B cell (primary cell): ENCODE results near the gene TUBB4A. TPM values are rescaled to one million over a fixed set of nuclear protein-coding genes. Genes with fewer than 3 reads are reported as not detected.

ENCODE experiments used
- ATAC-seq: fragments of 200-7000 bp; cut with Tn5 transposase; one replicate; pipeline ENCODE4 v1.10.0; 2021; ENCODE audit warnings: low read depth, mild to moderate bottlenecking, moderate number of reproducible peaks, moderate library complexity
- CTCF ChIA-PET: fragments of 350-600 bp; sonication (Branson Sonifier 250); formaldehyde crosslinking; loops from one replicate; lab custom pipeline; 2021; ENCODE audit warnings: antibody characterized with exemption, inconsistent platforms; lab: Charles Lee
- POLR2A ChIA-PET: fragments of 350-600 bp; sonication (Branson Sonifier 250); formaldehyde crosslinking; loops from one replicate; lab custom pipeline; 2021; ENCODE audit warnings: antibody characterized with exemption; lab: Charles Lee
- DNase-seq: peaks from one replicate; pipeline ENCODE4 v3.0.0; 2013
- H2AFZ ChIP-seq: 2 replicates; pipeline ENCODE4 v1.6.1; 2012; ENCODE audit warnings: mild to moderate bottlenecking, low read depth, low read length; ENCODE audit not compliant: insufficient read depth, poor library complexity, severe bottlenecking
- H3K27ac ChIP-seq, 2 donors: 1 replicate in 1 of 2; 2 replicates in 1 of 2; pipeline ENCODE4 v1.5.1; 2012 to 2013; ENCODE audit warnings: low read length in 2 of 2, mild to moderate bottlenecking in 2 of 2, moderate library complexity in 1 of 2
- H3K27me3 ChIP-seq, 4 experiments: fragments of 200-600 bp in 1 of 4; sonication (generic) in 1 of 4; replicated peaks in 1 of 4; 1 replicate in 2 of 4; 2 replicates in 2 of 4; pipeline versions ENCODE4 v1.6.1 to v1.7.0; 2013 to 2016; ENCODE audit warnings: low read length in 3 of 4, mild to moderate bottlenecking in 2 of 4, mixed read lengths in 1 of 4, moderate library complexity in 1 of 4; ENCODE audit not compliant: insufficient read depth in 4 of 4, control insufficient read depth in 3 of 4; ENCODE audit errors: control extremely low read depth in 1 of 4
- H3K36me3 ChIP-seq, 2 experiments: replicated peaks in 1 of 2; 1 replicate in 1 of 2; 2 replicates in 1 of 2; pipeline versions ENCODE4 v1.6.1 to v1.7.1; 2013; ENCODE audit warnings: low read length in 1 of 2; ENCODE audit not compliant: insufficient read depth in 2 of 2, control insufficient read depth in 1 of 2; ENCODE audit errors: control extremely low read depth in 1 of 2, extremely low read depth in 1 of 2
- H3K4me1 ChIP-seq, 2 donors: fragments of 200-600 bp in 1 of 2; sonication (generic) in 1 of 2; 1 replicate in 1 of 2; 2 replicates in 1 of 2; pipeline versions ENCODE4 v1.5.1 to v1.6.1; 2013 to 2017; ENCODE audit warnings: low read length in 2 of 2; ENCODE audit not compliant: control insufficient read depth in 2 of 2, insufficient read depth in 2 of 2
- H3K4me2 ChIP-seq: replicated peaks from 2 replicates; pipeline ENCODE3; 2012; ENCODE audit warnings: mild to moderate bottlenecking, low read depth, low read length; ENCODE audit not compliant: poor library complexity, severe bottlenecking
- H3K4me3 ChIP-seq, 5 experiments: fragments of 200-600 bp in 1 of 5; sonication (generic) in 1 of 5; 1 replicate in 3 of 5; 2 replicates in 2 of 5; pipeline versions ENCODE4 v1.5.1 to v1.7.0; 2011 to 2016; ENCODE audit warnings: low read length in 4 of 5, mild to moderate bottlenecking in 4 of 5, low read depth in 2 of 5, control low read depth in 1 of 5, moderate library complexity in 1 of 5; ENCODE audit not compliant: insufficient read depth in 1 of 5; ENCODE audit errors: control extremely low read depth in 1 of 5, extremely low read depth in 1 of 5
- H3K79me2 ChIP-seq: fragments of 200-600 bp; sonication (generic); one replicate; pipeline ENCODE4 v1.6.0; 2016; ENCODE audit warnings: low read length; ENCODE audit not compliant: control insufficient read depth, insufficient read depth
- H3K9ac ChIP-seq: fragments of 200-600 bp; sonication (generic); 2 replicates; pipeline ENCODE4 v1.6.1; 2017; ENCODE audit warnings: mild to moderate bottlenecking, low read length, moderate library complexity
- H3K9me3 ChIP-seq, 3 donors: one replicate each; pipeline versions ENCODE4 v1.6.1 to v1.7.1; 2013; ENCODE audit warnings: low read length in 2 of 3; ENCODE audit not compliant: control insufficient read depth in 2 of 3, insufficient read depth in 1 of 3; ENCODE audit errors: control extremely low read depth in 1 of 3
- H4K20me1 ChIP-seq: 2 replicates; pipeline ENCODE4 v1.6.0; 2012; ENCODE audit warnings: mild to moderate bottlenecking, low read length; ENCODE audit not compliant: insufficient read depth, control insufficient read depth, poor library complexity, severe bottlenecking
- H3K27ac Mint-ChIP-seq: one replicate; pipeline ENCODE4 v1.8.0; 2021; ENCODE audit warnings: mixed read lengths
- H3K27me3 Mint-ChIP-seq: one replicate; pipeline ENCODE4 v1.8.0; 2021; ENCODE audit warnings: mixed read lengths
- H3K4me1 Mint-ChIP-seq: one replicate; pipeline ENCODE4 v1.8.0; 2021; ENCODE audit warnings: mixed read lengths
- H3K4me3 Mint-ChIP-seq: one replicate; pipeline ENCODE4 v1.8.0; 2021; ENCODE audit warnings: mixed read lengths
- H3K9me3 Mint-ChIP-seq: one replicate; pipeline ENCODE4 v1.8.0; 2022; ENCODE audit warnings: mixed read lengths; ENCODE audit not compliant: insufficient read depth
- CTCF ChIP-seq: fragments of 200-600 bp; IDR thresholded peaks from one replicate; pipeline ENCODE4 v1.8.0; 2022; ENCODE audit warnings: antibody characterized with exemption, mild to moderate bottlenecking
- EZH2 ChIP-seq: IDR thresholded peaks from 2 replicates; pipeline ENCODE4 v1.6.1; 2012; ENCODE audit warnings: borderline replicate concordance, low read depth, mild to moderate bottlenecking, moderate library complexity, low read length; ENCODE audit not compliant: insufficient read depth, poor library complexity, severe bottlenecking
- WGBS: methylation state at CpG from one replicate; pipeline ENCODE4 v1.1.5; 2013; ENCODE audit warnings: missing lambda C conversion rate; ENCODE audit not compliant: insufficient coverage; 5-methylcytosine and 5-hydroxymethylcytosine counted together
- intact Hi-C: fragments of 100-400 bp; cut with micrococcal nuclease; formaldehyde crosslinking; loops from one replicate; pipeline ENCODE4 v1.10.0; 2022
- polyA plus RNA-seq: library from polyadenylated mRNA; depleted of rRNA; stranded (reverse); fragments of >200 nt; gene quantifications from 2 replicates; pipeline ENCODE4 v1.2.3, GENCODE V29; 2012
- total RNA-seq, 2 donors: library from RNA; stranded (reverse); fragments of 120-200 nt in 1 of 2; gene quantifications; 1 replicate in 1 of 2; 2 replicates in 1 of 2; pipeline versions ENCODE4 v1.2.3 to v1.2.4, GENCODE V29; 2013 to 2022

Gene TUBB4A
- total and polyA plus RNA-seq, 2 donors (not counting 1 experiment from before 2014, with no cell fraction given) = 3.9 to 21.9 TPM

DNA sequence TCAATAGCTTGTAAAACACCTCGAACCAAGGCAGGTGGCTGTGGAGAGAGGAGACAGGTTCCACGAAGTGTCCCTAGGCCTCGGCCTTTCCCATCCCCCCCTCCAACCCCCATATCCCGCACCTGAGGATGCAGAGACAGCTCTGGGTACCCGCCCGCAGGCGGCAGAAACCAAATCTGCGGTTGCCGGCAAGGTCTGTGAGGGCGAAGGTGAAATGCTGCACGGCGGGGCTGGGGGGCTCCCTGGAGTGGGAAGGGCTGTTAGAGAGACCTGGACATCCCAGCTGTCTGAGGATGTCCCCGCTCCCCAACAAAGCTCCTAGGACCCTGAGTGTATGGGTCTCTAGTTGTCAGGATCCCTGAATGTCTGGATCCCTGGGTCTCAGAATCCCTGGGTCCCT, 23.3 kb downstream of the TUBB4A start:
- no peak for ATAC-seq
- CTCF ChIA-PET = interaction anchor here (0.5 to 1.4 kb wide), 3 partner anchors 38 to 899 kb away, joined by 3 read pairs; no protein-coding TSS in a partner anchor
- no peak overlapping the region for H3K27ac Mint-ChIP-seq
- Histone ChIP-seq H3K27me3 (no peaks in the 10 kb centered on the region), H3K4me3 (no peak overlapping the region), H3K4me2 (no peak overlapping the region), H2AFZ (no peak overlapping the region), H3K9me3 (peaks cover 0 to 11% (median 0%) of the 10 kb centered on the region in 3 donors), H3K9ac (no peak overlapping the region), H3K4me1 (peaks cover 13 to 23% of the 10 kb centered on the region in 2 donors), H3K79me2 (peaks cover 51% of the 10 kb centered on the region), H4K20me1 (peaks cover 17% of the 10 kb centered on the region), H3K36me3 (peaks cover 0 to 53% of the 10 kb centered on the region in 2 experiments), H3K27ac (peak overlapping the region in 1 of 2 donors; percentile 37)
- WGBS = 96% methylated on average over 13 of the region's 13 CpGs
- H3K9me3 Mint-ChIP-seq = no peaks in the 10 kb centered on the region
- intact Hi-C loops = no loop called here
- TF ChIP-seq CTCF (no peak), EZH2 (no peak)
- H3K27me3 Mint-ChIP-seq = no peaks in the 10 kb centered on the region
- peaks cover 26% of the 10 kb centered on the region for H3K4me1 Mint-ChIP-seq
- no peak for DNase-seq
- POLR2A ChIA-PET = interaction anchor here (0.7 kb wide), 1 partner anchor 27 kb away, joined by 9 read pairs; no protein-coding TSS in a partner anchor
- H3K4me3 Mint-ChIP-seq = no peak overlapping the region

GRCh38 chr19:6476896-6477431, 25.1 kb downstream of the TUBB4A start:
- Histone ChIP-seq H3K9ac (no peak overlapping the region), H3K27me3 (no peaks in the 10 kb centered on the region), H3K4me2 (no peak overlapping the region), H3K36me3 (peaks cover 0 to 57% of the 10 kb centered on the region in 2 experiments), H3K79me2 (peaks cover 33% of the 10 kb centered on the region), H2AFZ (no peak overlapping the region), H3K4me3 (no peak overlapping the region), H3K27ac (no peak overlapping the region), H3K9me3 (peaks cover 0 to 11% (median 0%) of the 10 kb centered on the region in 3 donors), H3K4me1 (peaks cover 8 to 18% of the 10 kb centered on the region in 2 donors), H4K20me1 (peaks cover 17% of the 10 kb centered on the region)
- TF ChIP-seq CTCF (no peak), EZH2 (no peak)
- ChIA-PET POLR2A (no interaction called here), CTCF (no interaction called here)
- ATAC-seq (no peak), DNase-seq (no peak)
- Mint-ChIP-seq H3K4me1 (peaks cover 20% of the 10 kb centered on the region), H3K9me3 (no peaks in the 10 kb centered on the region), H3K27me3 (no peaks in the 10 kb centered on the region), H3K27ac (no peak overlapping the region), H3K4me3 (no peak overlapping the region)
- intact Hi-C loops = no loop called here
- 97% methylated on average over 21 of the region's 29 CpGs for WGBS
